Measurements from ENCODE around the gene KIF6.
"Not testable (repeated sequence)": the region's sequence is repeated elsewhere in the genome, so short reads cannot be mapped to it uniquely, and the experiment has no call there.

KIF6 gene

DNA sequence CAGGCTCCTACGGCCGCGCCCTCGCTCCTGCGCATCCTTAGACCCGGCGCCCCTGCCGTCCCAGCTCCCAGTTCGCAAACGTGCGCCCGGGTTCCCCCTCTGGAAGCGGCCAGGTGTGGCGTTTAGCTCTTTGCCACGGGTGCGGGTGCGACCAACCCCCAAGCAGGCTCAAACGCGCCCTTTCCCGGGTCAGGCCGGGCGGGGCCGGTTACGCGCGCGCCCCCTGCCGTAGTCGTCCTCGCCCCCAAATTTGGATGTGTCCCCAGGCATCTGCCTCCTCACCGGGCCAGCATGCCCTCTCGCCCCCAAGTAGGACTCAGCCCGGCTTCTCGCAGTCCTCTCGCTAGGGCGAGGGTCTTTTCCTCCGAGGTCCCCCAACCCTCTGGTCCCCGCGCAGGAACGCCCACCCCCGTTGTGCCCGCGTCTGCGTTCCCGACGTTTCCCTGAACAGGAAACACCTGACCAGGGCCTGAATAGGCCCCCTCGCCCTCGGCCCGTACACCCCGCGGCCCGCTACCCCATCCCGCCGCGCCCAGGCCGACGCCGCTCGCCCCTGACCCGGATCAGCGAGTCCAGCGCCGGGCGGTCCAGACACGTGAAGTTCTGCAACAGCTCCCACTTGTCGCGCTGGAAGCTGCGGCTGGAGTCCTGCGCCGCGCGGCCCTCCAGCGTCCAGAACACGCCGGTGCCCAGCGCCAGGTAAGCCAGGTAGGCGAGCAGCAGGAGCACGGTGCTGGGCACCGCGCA is 411.5 kb downstream of the KIF6 start:
- DNase-seq (ENCODE audit: low read depth), result no peak

DNA sequence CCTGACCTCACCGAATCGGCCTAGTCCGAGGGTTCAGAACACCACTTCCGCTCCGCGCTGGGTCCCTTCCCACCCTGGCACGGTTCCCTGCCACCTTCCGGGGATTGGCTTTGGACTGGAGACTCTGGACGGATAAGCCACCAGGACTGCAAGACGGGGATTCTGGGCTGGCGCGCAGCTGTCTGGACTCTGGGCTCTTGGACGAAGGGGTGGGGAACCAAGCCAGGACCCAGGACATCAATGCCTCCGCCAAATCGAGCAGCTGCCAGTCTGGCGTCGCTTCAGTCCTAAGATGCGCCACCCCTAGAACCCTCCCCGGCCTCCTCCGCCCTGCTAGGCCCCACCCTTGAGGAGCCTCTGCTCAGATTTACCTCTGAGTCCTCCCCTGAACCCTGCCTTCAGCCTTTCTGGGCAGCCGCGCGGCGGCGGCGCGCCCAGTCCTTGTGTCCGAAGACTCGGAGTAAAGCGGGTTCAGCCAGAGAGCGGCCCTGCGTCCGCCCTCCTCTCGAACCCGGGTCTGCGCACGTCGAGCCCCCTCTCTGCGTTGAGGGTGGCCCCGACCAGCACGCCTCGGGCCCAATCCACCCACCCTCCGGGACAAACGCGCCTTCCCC is 412.2 kb downstream of the KIF6 start:
- DNase-seq (ENCODE audit: low read depth), result no peak

DNA sequence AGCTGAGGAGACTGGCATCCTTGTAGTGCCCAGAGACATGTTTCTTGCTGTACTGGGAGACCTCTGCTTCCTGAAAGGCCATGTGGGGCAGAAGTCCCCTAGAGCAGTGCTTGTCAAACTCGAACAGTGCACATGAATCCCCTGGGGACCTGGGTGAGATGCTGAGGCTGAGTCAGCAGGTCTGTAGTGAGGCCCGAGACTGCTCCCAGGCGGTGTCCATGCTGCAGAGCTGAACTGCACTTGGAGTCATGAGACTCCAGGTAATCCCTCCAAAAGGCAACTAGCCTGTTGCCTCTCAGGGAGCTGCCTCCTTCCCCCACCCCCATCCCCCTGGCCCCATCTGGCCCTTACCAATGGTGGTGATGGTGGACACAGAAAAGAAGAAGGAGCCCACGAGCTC is 414.7 kb downstream of the KIF6 start:
- DNase-seq (ENCODE audit: low read depth), result no peak

DNA sequence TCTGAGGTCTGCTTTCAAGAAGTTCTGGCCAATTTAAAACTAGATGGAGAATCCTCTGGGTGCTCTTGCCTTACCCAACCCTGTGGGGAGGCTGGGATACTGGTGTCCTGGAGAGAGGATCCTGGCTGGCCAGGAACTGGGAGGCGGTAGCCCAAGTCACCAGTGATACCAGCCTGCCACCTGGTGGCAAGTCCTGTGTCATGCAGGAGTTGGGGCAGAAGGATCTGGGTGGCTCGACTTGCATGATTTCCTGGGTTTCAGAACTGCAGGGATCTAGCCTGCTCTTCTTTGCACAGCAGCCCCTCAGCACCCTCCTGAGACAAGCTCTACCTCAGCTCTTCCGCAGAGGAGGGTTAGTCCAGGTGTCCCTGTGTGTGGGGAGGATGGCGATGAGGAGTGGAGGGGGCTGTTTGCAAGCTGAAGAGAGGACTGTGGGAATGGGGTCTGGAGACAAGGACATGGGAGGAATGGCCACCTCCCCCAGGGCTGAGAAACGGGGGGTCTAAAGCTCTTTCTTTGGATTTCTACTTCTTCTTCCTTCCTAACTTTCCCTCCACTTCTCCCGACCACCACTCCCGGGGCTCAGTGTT is 415.2 kb downstream of the KIF6 start:
- peak; percentile 41 for DNase-seq (ENCODE audit: low read depth)

DNA sequence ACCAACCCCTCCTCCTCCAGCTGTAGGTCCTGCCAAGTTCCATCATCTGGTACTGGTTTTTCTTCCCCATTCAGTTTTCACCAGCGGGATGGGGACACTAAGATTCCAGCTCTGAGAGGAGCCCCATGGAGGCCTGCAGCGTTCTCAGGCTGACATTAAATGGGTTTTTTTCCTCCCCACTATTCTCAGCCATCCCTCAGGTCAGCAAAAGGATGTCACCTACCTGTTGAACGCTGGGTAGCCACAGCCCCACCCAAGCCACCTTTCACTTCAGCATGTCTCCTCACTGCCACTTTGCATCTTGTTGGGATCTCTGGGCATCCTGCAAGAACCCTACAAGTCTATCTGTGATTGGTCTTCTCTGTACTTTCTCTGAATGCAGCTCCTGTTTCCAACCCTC is 417.7 kb downstream of the KIF6 start:
- DNase-seq (ENCODE audit: low read depth), result no peak

DNA sequence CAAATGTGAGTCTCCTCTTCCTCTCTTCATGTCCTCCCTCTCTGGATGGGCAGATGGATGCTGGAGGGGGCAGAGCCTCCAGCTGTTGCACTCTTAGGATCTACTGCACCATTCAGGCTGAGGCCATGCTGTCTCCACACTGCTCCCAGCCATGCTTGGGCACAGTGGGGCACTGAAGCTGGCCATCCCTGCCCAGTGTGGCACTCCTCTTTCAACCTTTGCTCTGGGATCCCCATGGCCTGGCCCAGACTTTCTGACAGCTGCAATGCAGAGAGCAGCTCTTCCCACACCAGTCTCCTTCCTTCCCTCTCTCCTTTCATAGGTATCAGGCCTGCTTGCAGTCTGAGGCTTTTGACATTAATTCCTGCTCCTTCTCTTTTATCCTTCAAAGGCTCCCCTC is 420.3 kb downstream of the KIF6 start:
- no peak for DNase-seq (ENCODE audit: low read depth)

DNA sequence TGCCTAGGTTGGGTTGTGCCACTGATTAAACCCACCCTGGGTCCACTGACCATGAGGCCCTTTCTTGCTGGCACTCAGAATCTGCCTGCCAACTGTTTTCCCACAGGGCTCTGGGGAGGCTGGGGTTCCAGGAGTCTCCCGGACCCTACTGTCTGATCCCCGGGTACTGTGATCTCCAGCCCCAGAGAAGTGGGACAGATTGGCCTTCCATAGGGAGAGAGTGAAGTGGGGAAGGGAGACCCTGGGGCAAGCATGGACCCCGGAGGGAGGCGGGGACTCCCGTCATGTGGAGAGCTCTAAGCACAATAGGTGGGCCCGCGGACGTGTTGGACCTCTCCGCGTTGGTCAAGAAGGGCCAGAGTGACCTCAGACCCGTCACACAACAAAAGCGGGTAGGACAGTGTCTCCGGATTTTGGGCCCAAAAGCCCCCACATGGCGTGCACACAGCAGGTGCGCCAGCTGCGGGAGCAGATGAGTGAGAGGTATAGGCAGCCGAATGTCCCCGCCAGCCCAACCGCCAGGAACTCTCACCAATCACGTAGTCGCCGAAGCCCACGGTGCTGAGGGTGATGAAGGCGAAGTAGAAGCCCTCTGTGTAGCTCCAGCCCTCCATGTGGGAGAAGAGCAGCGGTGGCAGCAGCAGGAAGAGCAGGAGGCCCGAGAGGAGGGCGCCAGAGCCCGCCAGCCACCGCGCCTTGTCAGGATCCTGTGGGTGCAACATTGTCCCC is 421.6 kb downstream of the KIF6 start:
- DNase-seq (ENCODE audit: low read depth), result no peak

DNA sequence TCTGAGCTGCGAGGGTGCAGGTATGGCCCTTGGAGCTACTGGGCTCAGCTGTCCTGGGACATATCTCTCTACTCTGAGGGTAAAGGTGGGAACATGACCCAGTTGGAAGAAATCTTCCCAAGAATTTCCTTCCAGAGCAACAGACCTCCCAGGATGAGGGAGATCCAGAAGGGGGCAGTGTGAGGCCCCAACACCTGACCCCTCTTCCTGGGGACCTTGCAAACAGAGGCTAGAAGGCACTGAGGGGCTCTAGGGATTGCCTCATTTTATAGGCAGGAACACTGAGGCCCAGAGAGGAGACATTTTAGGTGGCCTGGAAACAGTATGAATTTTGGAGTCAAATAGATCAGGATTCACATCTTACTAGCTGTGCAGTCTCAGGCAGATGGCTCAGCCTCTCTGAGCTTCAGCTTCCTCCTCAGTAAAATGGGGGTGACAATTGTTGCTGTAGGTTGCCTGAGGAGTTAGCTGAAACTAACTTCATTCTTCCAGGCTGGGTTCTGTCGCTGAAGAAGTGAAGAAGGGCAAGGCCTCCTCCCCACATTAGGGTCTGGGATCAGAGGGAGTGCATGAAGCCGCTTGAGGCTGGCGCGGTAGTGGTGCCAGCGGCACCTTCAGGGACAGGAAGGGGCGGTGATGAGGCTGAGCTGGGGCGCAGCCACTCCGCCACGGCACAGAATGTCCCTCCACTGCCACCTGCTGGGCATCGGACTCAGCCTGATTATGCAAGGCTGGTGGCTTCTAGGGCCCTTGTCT is 422.4 kb downstream of the KIF6 start:
- peak; percentile 39 for DNase-seq (ENCODE audit: low read depth)

DNA sequence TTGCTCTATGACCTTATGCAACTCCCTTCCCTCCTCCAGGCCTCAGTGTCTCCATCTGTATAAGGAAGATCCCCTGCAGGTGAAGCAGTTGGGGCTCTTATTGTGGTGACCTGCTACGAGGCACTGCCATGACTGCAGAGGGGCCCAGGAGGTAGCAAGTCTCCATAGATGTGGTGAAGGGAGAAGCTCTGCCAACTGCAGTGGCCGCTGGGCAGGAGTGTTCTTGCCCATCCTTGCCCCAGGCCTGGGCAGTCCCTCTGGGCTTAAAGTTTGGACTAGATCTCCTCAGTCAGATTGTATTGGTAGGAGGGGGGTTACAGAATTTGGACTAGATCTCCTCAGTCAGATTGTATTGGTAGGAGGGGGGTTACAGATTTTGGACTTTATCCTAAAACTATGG is 423.2 kb downstream of the KIF6 start:
- no peak for DNase-seq (ENCODE audit: low read depth)

DNA sequence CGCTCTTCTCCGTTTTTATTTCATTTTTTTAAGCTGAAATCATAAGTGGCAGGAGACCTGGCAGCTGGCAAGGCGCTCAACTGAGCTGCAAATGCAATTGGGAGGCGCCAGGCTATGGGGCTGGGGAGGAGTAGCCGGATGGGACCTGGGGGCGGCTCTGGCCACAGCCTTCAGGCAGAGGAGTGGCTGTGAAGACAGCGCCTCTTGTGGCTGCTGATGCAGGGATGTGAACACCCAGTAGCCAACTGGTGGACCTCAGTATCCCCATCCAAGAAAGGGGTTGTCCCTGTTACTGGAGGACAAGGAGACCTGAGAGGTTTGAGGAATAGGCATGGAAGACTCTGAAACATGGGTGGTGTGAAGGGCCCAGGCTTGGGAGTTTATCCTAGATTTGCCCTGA is 423.6 kb downstream of the KIF6 start:
- no peak for DNase-seq (ENCODE audit: low read depth)

DNA sequence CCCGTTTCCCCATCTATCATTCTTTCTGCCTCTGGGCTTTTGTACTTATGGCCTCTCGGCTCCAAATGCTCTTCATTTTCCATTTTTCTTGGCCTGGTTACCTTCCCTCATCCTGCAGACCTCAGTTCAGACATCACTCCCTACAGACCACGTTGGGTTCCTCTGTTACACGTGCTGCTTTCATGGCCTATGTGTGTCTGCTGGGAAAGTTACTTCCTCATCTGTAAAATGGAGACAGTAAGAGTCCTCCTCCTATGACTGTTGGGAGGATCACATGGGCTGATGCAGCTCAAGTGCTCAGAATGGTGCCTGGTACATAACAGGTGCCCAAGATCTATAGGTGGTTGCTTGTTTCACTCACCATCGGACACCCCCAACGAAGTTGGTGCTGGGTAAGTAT is 424.5 kb downstream of the KIF6 start:
- no peak for DNase-seq (ENCODE audit: low read depth)

DNA sequence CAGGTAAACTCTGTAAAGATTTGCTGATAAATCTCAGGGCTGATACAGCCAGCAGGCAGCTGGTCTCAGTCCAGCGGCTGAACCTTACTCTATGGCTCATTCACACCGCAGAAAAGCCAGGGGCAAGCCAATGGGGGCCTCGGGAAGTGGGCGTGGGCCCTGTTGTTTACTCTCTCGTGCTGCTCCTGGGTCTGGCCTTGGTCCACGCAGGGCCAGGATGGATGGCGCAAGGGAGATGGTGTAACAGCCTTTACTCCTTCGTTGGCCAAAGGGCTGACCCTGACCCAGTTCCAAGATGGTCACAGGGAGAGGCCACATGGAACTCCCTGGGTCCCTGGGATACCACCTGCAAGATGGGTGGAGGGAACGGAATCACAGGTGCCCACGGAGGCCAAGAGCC is 427.1 kb downstream of the KIF6 start:
- no peak for DNase-seq (ENCODE audit: low read depth)

DNA sequence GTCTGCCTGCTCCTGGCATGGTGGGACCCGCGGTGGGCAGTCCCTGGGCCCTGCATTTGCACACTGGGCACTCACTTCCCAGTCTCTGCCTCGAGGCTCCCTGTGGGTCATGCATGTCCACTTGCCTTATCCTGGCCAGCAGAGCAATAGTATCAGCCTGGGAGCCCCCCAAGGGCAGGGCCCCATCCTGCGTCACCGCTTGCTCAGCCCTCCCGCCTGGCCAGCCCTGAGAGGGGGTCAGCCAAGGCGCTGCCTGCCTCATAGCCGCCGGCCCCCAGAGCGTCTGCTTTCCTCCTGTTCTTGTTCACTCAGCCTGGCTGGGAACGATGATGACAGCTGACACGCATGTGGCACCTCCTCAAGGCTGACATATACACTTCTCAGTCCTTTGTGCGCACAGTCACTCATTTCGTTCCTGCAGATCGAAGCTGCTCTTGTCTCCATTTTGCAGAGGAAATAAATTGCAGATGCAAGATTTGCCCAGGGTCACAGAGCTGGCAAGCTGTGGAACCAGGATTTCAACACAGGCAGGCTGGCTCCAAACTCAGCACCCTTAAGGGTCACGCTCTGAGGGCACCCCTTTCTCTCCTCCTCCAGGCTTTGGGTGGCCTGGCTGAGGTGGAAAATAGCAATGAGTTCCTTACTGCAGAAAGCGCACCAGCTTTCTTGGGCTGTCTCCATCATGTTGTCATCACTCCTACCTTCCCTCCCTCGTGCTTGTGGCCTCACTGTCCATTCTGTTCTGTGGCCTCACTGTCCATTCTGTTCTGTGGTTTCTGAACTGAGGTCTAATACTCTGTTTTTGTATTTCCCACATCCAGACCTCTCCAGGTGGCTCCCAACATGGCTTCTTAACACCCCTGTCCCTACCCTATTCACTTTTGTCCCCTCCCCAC is 428.2 kb downstream of the KIF6 start:
- DNase-seq (ENCODE audit: low read depth), result no peak

DNA sequence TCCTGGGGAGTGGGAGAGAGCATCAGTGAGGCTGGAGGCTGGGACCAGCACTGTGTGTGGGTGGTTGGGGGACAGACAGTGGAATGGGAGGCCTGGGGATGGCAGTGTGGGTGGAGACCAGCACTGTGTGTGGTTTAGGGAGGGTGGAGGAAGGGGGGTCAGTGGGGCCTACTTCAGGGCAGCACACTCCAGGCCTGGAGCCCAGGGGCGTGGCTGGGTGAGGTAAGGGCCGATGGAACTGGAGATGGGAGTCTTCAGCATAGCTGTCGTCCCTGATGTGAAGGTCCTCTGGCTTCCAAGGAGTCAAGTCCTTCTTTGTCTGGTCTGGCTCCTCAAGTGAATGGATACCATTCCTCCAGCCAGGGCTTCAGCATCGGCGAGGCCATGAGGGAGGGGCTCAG is 429.6 kb downstream of the KIF6 start:
- no peak for DNase-seq (ENCODE audit: low read depth)

DNA sequence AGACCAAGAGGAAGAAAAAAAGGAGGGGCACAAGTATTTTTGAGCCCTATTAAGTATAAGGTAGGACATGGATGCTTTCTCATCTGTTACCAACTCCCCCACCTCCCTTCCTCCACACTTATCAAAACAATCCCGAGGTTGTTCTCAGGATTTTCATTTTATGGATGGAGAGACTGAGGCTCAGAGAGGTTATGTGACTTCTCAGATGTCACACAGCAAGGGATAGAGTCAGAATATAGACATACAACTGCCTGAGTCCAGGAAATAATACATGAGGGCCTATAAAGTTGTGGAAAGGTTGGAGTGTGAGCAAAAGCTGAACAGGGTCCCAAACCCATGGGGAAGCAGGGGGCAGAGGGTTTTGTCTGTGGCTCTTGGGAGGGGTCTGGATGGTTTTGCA is 430.3 kb downstream of the KIF6 start:
- DNase-seq (ENCODE audit: low read depth), result no peak

DNA sequence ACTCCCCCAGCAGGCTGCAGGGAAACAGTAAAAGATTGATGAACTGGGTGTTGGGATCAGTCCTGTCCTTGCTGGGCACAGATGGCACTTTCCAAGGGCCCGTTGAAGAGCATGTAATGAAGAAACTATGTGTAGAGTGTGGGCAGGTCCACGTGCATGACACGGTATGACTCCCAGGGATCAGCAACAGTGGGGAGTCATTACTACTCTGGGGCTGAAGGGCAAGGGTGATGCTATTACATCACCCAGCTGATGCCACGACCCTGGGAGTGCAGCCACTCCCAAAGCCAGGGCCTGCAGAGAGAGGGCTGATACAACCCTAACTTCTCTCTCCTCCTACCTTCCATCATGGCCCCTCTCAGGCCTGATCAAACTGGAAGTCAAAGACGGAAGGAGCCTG is 431.1 kb downstream of the KIF6 start:
- DNase-seq (ENCODE audit: low read depth), result no peak

DNA sequence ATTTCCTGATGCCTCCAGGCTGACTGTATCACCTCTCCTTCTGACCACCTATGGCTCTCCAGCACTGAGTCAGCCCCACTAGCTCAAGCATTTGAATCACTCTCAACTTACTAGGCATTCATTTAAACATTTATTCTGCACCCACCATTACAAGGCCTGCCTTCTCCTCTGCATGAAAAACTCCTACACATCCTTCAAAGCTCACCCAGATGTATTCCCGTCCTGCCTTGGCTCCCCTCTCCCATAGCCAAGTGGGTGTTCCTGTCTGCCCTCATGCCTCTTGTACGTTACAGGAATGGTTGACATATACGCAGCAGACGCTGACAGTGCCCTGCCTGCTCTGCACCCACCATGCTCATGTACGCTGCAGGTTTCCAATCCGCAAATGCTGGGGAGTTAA is 432.6 kb downstream of the KIF6 start:
- no peak for DNase-seq (ENCODE audit: low read depth)

DNA sequence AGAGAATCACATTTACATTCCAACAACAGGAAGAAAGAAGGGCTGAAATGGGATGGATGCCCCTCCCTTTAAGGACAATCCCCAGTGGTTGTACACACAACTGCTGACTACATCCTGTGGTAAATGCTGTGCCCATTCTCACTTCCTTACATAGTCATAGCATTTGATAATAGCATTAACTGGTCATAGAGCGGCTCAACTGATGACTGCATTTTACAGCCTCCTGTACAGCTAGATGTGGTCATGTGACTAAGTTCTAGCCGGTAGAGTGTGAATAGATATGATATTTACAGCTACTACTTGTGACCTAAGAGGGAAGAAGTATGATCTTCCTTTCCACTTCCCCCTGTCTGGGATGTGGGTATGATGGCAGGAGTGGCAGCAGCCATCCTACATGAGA is 435.7 kb downstream of the KIF6 start:
- no peak for DNase-seq (ENCODE audit: low read depth)

DNA sequence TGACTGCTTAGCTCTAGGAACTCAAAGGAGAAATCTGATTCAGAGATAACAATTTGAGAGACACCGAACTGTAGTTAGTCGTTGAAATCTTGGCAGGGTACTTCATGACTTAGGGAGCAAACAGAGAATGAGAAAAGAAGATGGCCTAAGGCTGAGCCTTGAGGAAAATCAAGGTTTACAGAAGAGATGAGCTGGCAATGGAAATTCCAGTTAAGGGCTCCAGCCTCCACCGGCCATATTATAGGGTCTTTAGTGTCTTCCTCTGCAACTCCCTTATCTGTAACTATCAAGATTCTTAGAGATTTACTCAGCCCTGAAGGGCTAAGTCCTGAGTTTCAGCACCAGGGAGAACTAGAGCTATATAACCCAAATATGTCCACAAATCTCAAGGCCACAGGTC is 437.6 kb downstream of the KIF6 start:
- no peak for DNase-seq (ENCODE audit: low read depth)

DNA sequence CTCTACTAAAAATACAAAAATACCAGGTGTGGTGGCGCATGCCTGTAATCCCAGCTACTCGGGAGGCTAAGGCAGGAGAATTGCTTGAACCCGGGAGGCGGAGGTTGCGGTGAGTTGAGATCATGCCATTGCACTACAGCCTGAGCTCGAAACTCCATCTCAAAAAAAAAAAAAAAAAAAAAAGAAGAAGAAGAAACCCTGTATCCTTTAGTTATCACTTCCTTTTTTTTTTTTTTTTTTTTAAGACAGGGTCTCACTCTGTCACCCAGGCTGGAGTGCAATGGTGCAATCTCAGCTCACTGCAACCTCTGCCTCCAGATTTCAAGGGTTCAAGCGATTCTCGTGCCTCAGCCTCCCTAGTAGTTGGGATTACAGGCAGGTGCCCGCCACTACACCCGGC is 438.6 kb downstream of the KIF6 start:
- not testable (repeated sequence) for DNase-seq (ENCODE audit: low read depth)

DNA sequence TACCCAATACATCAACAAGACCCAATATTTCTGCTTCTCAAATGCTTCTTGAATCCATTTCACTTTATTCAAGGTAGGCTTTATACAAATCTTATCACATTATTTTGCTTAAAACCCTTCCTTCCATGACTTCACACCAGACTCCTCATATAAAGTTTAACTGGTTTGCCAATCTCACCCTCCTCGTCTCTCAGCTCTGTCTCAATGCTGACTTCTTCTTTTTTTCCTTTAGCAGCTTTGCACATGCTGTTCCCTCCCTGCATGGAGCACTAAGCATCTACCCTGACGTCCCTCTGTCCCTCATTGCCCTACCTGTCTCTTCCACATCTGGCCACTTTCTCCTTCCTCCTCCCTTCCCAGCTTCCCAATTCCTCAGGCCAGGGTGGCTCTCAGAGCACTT is 442.4 kb downstream of the KIF6 start:
- DNase-seq (ENCODE audit: low read depth), result no peak
